Measurements from ENCODE around the gene LINC00237.

LINC00237 gene

GRCh38 chr20:21125849-21126580, 19.9 kb upstream of the LINC00237 start, which contains the start of gene KIZ:
KIZ (plus strand) TSS chr20:21126082; CDS start chr20:21126116, 34 bp downstream.
- TF ChIP-seq CTCF (IDR thresholded peaks at IDR 0.05; ENCODE audit: control insufficient read depth, extremely low read depth, insufficient read depth): peak; percentile 48; the same call in 1 of the 2 replicates
- DNase-seq (ENCODE audit: low read depth): peak; percentile 72
- H3K4me3 ChIP-seq (ENCODE audit: low read depth, low read length): peak within 1 kb of the TSS; percentile 90

- H3K4me3 ChIP-seq (ENCODE audit: low read depth, low read length): peak overlapping the region; percentile 90
- DNase-seq (ENCODE audit: low read depth): peak; percentile 33
- peak; percentile 29; the same call in 1 of the 2 replicates for TF ChIP-seq CTCF (IDR thresholded peaks at IDR 0.05; ENCODE audit: control insufficient read depth, extremely low read depth, insufficient read depth)
Measured at GRCh38 chr20:21125072-21125848, 19.1 kb upstream of the LINC00237 start.

- TF ChIP-seq CTCF (IDR thresholded peaks at IDR 0.05; ENCODE audit: control insufficient read depth, extremely low read depth, insufficient read depth): no peak
- DNase-seq (ENCODE audit: low read depth): no peak
- H3K4me3 ChIP-seq (ENCODE audit: low read depth, low read length): no peak overlapping the region
Measured at GRCh38 chr20:21124190-21124589, 18.0 kb upstream of the LINC00237 start.

GRCh38 chr20:21118782-21119181, 12.6 kb upstream of the LINC00237 start:
- no peak overlapping the region for H3K4me3 ChIP-seq (ENCODE audit: low read depth, low read length)
- no peak for TF ChIP-seq CTCF (IDR thresholded peaks at IDR 0.05; ENCODE audit: control insufficient read depth, extremely low read depth, insufficient read depth)
- no peak for DNase-seq (ENCODE audit: low read depth)

GRCh38 chr20:21118138-21118537, 12.0 kb upstream of the LINC00237 start:
- no peak for TF ChIP-seq CTCF (IDR thresholded peaks at IDR 0.05; ENCODE audit: control insufficient read depth, extremely low read depth, insufficient read depth)
- no peak for DNase-seq (ENCODE audit: low read depth)
- no peak overlapping the region for H3K4me3 ChIP-seq (ENCODE audit: low read depth, low read length)

GRCh38 chr20:21117521-21117920, 11.4 kb upstream of the LINC00237 start:
- no peak overlapping the region for H3K4me3 ChIP-seq (ENCODE audit: low read depth, low read length)
- no peak for DNase-seq (ENCODE audit: low read depth)
- no peak for TF ChIP-seq CTCF (IDR thresholded peaks at IDR 0.05; ENCODE audit: control insufficient read depth, extremely low read depth, insufficient read depth)

Data from LNCaP clone FGC (cell line).